Ovary (tissue), 9 donors: ENCODE data around the gene ISG20. TPM values are rescaled to one million over a fixed set of nuclear protein-coding genes. Genes with fewer than 3 reads are reported as not detected.

Experiments used
- DNase-seq, 5 donors: peaks; one replicate each; pipeline ENCODE4 v3.0.0-alpha.2; 2019 to 2020
- H3K27ac ChIP-seq, 2 donors: fragments of 200-600 bp; one replicate each; pipeline versions ENCODE4 v1.5.1 to v1.8.0; 2019 to 2022
- H3K27me3 ChIP-seq: fragments of 200-600 bp; one replicate; pipeline ENCODE4 v1.8.0; 2022
- H3K36me3 ChIP-seq: fragments of 200-600 bp; sonication (generic); one replicate; pipeline ENCODE4 v1.5.1; 2019
- H3K4me1 ChIP-seq: one replicate; pipeline ENCODE4 v1.8.1; 2013; ENCODE audit warnings: mild to moderate bottlenecking, moderate library complexity; ENCODE audit not compliant: insufficient read depth
- H3K4me3 ChIP-seq: fragments of 200-600 bp; sonication (generic); one replicate; pipeline ENCODE4 v1.5.1; 2017
- H3K9me3 ChIP-seq, 2 donors: fragments of 200-600 bp in 1 of 2; sonication (generic) in 1 of 2; one replicate each; pipeline versions ENCODE4 v1.5.1 to v1.8.1; 2013 to 2019; ENCODE audit warnings: mild to moderate bottlenecking in 1 of 2, moderate library complexity in 1 of 2
- CTCF ChIP-seq, 3 donors: fragments of 450-650 bp in 2 of 3; fragments of 200-600 bp in 1 of 3; IDR thresholded peaks; one replicate each; pipeline versions ENCODE4 v1.5.1 to v1.8.0; 2016 to 2022; ENCODE audit warnings: antibody characterized with exemption in 3 of 3, mild to moderate bottlenecking in 1 of 3
- EP300 ChIP-seq: sonication (generic); formaldehyde crosslinking; IDR thresholded peaks from one replicate; pipeline ENCODE4 v1.6.1; 2017; ENCODE audit warnings: antibody characterized with exemption
- POLR2A ChIP-seq: fragments of 450-650 bp; IDR thresholded peaks from one replicate; pipeline ENCODE4 v1.6.1; 2017; ENCODE audit warnings: antibody characterized with exemption, mild to moderate bottlenecking, moderate library complexity
- WGBS, 3 donors: extraction: QIAGEN DNeasy Blood & Tissue Kit in 1 of 3; methylation state at CpG; one replicate each; pipeline versions ENCODE4 v1.1.5 to v1.1.7; 2013 to 2017; 5-methylcytosine and 5-hydroxymethylcytosine counted together
- intact Hi-C, 4 donors: fragments of 100-400 bp; cut with DNase I; formaldehyde crosslinking; loops; one replicate each; pipeline versions ENCODE4 v1.11.0 to v1.15.1; 2022 to 2023
- microRNA counts: library from miRNA; unstranded; fragments of <30 nt; microRNA quantifications from one replicate; lab custom pipeline; 2016
- microRNA-seq, 3 donors: library from miRNA; unstranded; fragments of <30 nt; microRNA quantifications; one replicate each; pipeline versions ENCODE4 to v1.2.0, GENCODE V29; 2019 to 2020
- polyA plus RNA-seq, 2 donors: library from polyadenylated mRNA; stranded (reverse); fragments of 200-250 nt in 1 of 2; fragments of 350-450 nt in 1 of 2; fragmentation: Illumina TruSeq in 1 of 2; extraction: RNeasy Lipid Tissue Mini Kit (QIAGEN cat#74804) in 1 of 2; gene quantifications; one replicate each; pipeline ENCODE4 v1.2.3, GENCODE V29; 2013 to 2014
- small RNA-seq: library from RNA; depleted of rRNA; stranded (forward); fragments of <200 nt; gene quantifications from one replicate; pipeline ENCODE3, GENCODE V24; 2016
- total RNA-seq, 7 donors: library from RNA; depleted of rRNA in 2 of 7; stranded (reverse); fragments of >200 nt in 2 of 7; fragmentation: NEBNext Ultra II Directional in 3 of 7; extraction: Animal tissue kit (Norgen Biotek cat#: 25700) in 3 of 7; gene quantifications; one replicate each; pipeline versions ENCODE4 v1.1.0 to v1.2.4, GENCODE V29; 2016 to 2023
- donor health status: DM: no; HTN: no; CAD: no; lungs with moderate emphysema.
- donor health status: DM: no; HTN: no; CAD: no.
- donor health status: Bipolar disorder and iron deficiency.
- donor health status: DM: yes; HTN: yes; CAD: no.
- donor health status: DM: no; HTN: no; CAD: no.
- donor health status: DM: yes; HTN: yes; CAD: no.

ISG20 gene
- total and polyA plus RNA-seq, 9 donors = 0.88 to 58.6 (median 14.5) TPM

- TF ChIP-seq EP300 (no peak), POLR2A (no peak), CTCF (IDR thresholded peaks at IDR 0.05) (no peak)
- intact Hi-C loops = no loop called here
- DNase-seq = no peak
- H3K9me3 ChIP-seq = no peaks in the 10 kb centered on the region
- no peaks in the 10 kb centered on the region for H3K27me3 ChIP-seq
- no peaks in the 10 kb centered on the region for H3K4me1 ChIP-seq
- H3K36me3 ChIP-seq = no peaks in the 10 kb centered on the region
- H3K27ac ChIP-seq = peak overlapping the region in 1 of 2 donors; percentile 38
- WGBS, 3 donors = 80 to 86% (median 82%) methylated on average over 5 of the region's 5 CpGs
- H3K4me3 ChIP-seq = no peak overlapping the region
These were observed 64.7 kb downstream of the ISG20 start for GRCh38 chr15:88703533-88703932.

GRCh38 chr15:88704791-88705768, 66.3 kb downstream of the ISG20 start:
- H3K9me3 ChIP-seq = no peaks in the 10 kb centered on the region
- no peaks in the 10 kb centered on the region for H3K4me1 ChIP-seq
- peak overlapping the region; percentile 18 to 50 for H3K27ac ChIP-seq
- H3K36me3 ChIP-seq = no peaks in the 10 kb centered on the region
- no peaks in the 10 kb centered on the region for H3K27me3 ChIP-seq
- intact Hi-C loops = no loop called here
- peak; percentile 76 to 85 (median 77) for DNase-seq
- H3K4me3 ChIP-seq = peak overlapping the region; percentile 57
- WGBS, 3 donors = 2 to 5% (median 4%) methylated on average over 59 to 60 of the region's 60 CpGs
- TF ChIP-seq POLR2A (no peak), EP300 (no peak), CTCF (IDR thresholded peaks at IDR 0.05) (no peak)

- intact Hi-C loops = no loop called here
- Histone ChIP-seq H3K27me3 (no peaks in the 10 kb centered on the region), H3K36me3 (no peaks in the 10 kb centered on the region), H3K9me3 (no peaks in the 10 kb centered on the region), H3K27ac (peak overlapping the region; percentile 18 to 50), H3K4me3 (peak overlapping the region; percentile 57), H3K4me1 (no peaks in the 10 kb centered on the region)
- DNase-seq = no peak
- 72 to 74% (median 73%) methylated on average over 11 of the region's 11 CpGs for WGBS, 3 donors
- TF ChIP-seq POLR2A (no peak), EP300 (no peak), CTCF (IDR thresholded peaks at IDR 0.05) (no peak)
These were observed 67.0 kb downstream of the ISG20 start for GRCh38 chr15:88705769-88706165.

MicroRNAs encoded within 50 kb of the gene (microRNA counts, 767-probe panel; counts per million panel counts)
- microRNA hsa-miR-1179 (lab: Ali Mortazavi, UCI) (530 counts per million, percentile 78 among the panel's probes with 10 or more counts), microRNA hsa-miR-7-5p (lab: Ali Mortazavi, UCI) (530 counts per million, percentile 78 among the panel's probes with 10 or more counts)

Small RNA genes lying within 50 kb of the gene (microRNA-seq; reads per million reads assigned to microRNA genes)
- gene MIR1179 = 1.1 to 5.2 (median 1.9) reads per million in 3 donors
- gene MIR3529 = 0 reads per million in 3 donors
- gene MIR7-2 = 0 reads per million in 3 donors

Small RNA genes lying within 50 kb of the gene (small RNA-seq; reads per million reads assigned to genes)
- gene MIR1179 (not detected), gene MIR7-2 (not detected)

Other genes starting within 250 kb of the ISG20 start
- gene MRPL46, start 171.6 kb upstream of the ISG20 start, total RNA-seq = 10 to 100 TPM; 12.1 to 22.4 (median 19.5) TPM
- gene MRPL46, start 171.6 kb upstream of the ISG20 start, polyA plus RNA-seq = 10 to 100 TPM; 23.0 to 33.7 TPM
- 10 to 100 TPM in 6 of 7 donors, 1 to 10 TPM in 1; 8.3 to 26.9 (median 21.4) TPM for gene MRPS11, start 171.3 kb upstream of the ISG20 start, total RNA-seq
- gene MRPS11, start 171.3 kb upstream of the ISG20 start, polyA plus RNA-seq = 10 to 100 TPM; 21.7 to 32.4 TPM
- 10 to 100 TPM in 6 of 7 donors, 1 to 10 TPM in 1; 10.0 to 22.8 (median 17.6) TPM for gene DET1, start 92.3 kb upstream of the ISG20 start, total RNA-seq
- gene DET1, start 92.3 kb upstream of the ISG20 start, polyA plus RNA-seq = 10 to 100 TPM; 11.4 to 14.0 TPM
- 10 to 100 TPM; 11.3 to 27.1 (median 16.9) TPM for gene AEN, start 17.7 kb upstream of the ISG20 start, total RNA-seq
- gene AEN, start 17.7 kb upstream of the ISG20 start, polyA plus RNA-seq = 1 to 10 TPM; 6.9 to 8.0 TPM
- gene ACAN, start 164.4 kb downstream of the ISG20 start, total RNA-seq = under 1 TPM in 6 of 7 donors, not detected in 1; 0.11 to 1.00 (median 0.50) TPM
- 1 to 10 TPM; 1.5 to 5.1 TPM for gene ACAN, start 164.4 kb downstream of the ISG20 start, polyA plus RNA-seq